Gastroesophageal sphincter (tissue), 3 donors: ENCODE results near the gene TIGD7.

Experiments used
- CTCF ChIP-seq, 4 experiments: fragments of 200-600 bp in 2 of 4; fragments of 450-650 bp in 2 of 4; sonication (generic) in 1 of 4; IDR thresholded peaks; one replicate each; pipeline ENCODE4 v1.5.1; 2017 to 2019; ENCODE audit warnings: antibody characterized with exemption in 4 of 4, mild to moderate bottlenecking in 2 of 4, moderate library complexity in 2 of 4
- EP300 ChIP-seq: sonication (generic); formaldehyde crosslinking; IDR thresholded peaks from one replicate; pipeline ENCODE4 v1.6.1; 2017; ENCODE audit warnings: antibody characterized with exemption, mild to moderate bottlenecking
- POLR2A ChIP-seq, 2 donors: fragments of 450-650 bp; IDR thresholded peaks; one replicate each; pipeline ENCODE4 v1.6.1; 2017; ENCODE audit warnings: antibody characterized with exemption in 2 of 2, mild to moderate bottlenecking in 2 of 2, moderate library complexity in 1 of 2
- POLR2AphosphoS5 ChIP-seq: sonication (generic); formaldehyde crosslinking; IDR thresholded peaks from one replicate; pipeline ENCODE4 v1.6.1; 2017; ENCODE audit warnings: antibody characterized with exemption

GRCh38 chr16:3295783-3296182 lies 9.4 kb downstream of the TIGD7 start:
- no peak for TF ChIP-seq POLR2AphosphoS5
- no peak for TF ChIP-seq CTCF (IDR thresholded peaks at IDR 0.05)
- TF ChIP-seq POLR2A (IDR thresholded peaks at IDR 0.05): no peak
- no peak for TF ChIP-seq EP300
